ENCODE data around the gene LPCAT3. TPM values are rescaled to one million over a fixed set of nuclear protein-coding genes. Genes with fewer than 3 reads are reported as not detected.
A peak's percentile ranks its signal among the peaks of the same experiment; 100 is the strongest.

The LPCAT3 gene
- total and polyA plus RNA-seq, 2 of the 13 experiments (the other 11 are each of a cell fraction or from before 2014, with no cell fraction given): 44.5 to 64.3 TPM

- TF ChIP-seq ZNF687 (CRISPR knock-in tag; IDR thresholded peaks at IDR 0.05): peak; percentile 95
- 0 out of 2 replicates have a peak, but pooled peaks have one; percentile 57 for TF ChIP-seq ZSCAN20 (CRISPR knock-in tag; IDR thresholded peaks at IDR 0.05; ENCODE audit: borderline replicate concordance)
- TF ChIP-seq REXO4 (CRISPR knock-in tag; IDR thresholded peaks at IDR 0.05; ENCODE audit: borderline replicate concordance): no peak
- no peak for TF ChIP-seq ZNF136 (CRISPR knock-in tag; IDR thresholded peaks at IDR 0.05; ENCODE audit: low read depth)
- no peak for TF ChIP-seq HNF1A (IDR thresholded peaks at IDR 0.05; ENCODE audit: low read depth)
- 0 out of 2 replicates have a peak, but pooled peaks have one; percentile 63 for TF ChIP-seq HNF1A (CRISPR knock-in tag; IDR thresholded peaks at IDR 0.05; ENCODE audit: borderline replicate concordance)
- peak; percentile 51; the same call in 1 of the 2 replicates for TF ChIP-seq ARID5B (CRISPR knock-in tag; IDR thresholded peaks at IDR 0.05)
- TF ChIP-seq ELF3 (CRISPR knock-in tag; IDR thresholded peaks at IDR 0.05): peak; percentile 44; the same call in 1 of the 2 replicates
- no peak for TF ChIP-seq HNF4G (IDR thresholded peaks at IDR 0.05; ENCODE audit: borderline replicate concordance, low read depth, low read length)
- TF ChIP-seq HNF4G (CRISPR knock-in tag; IDR thresholded peaks at IDR 0.05; ENCODE audit: borderline replicate concordance, low read depth): peak; percentile 38; the same call in 1 of the 2 replicates
- TF ChIP-seq PRDM4 (CRISPR knock-in tag; IDR thresholded peaks at IDR 0.05; ENCODE audit: borderline replicate concordance): no peak
- TF ChIP-seq ZNF552 (CRISPR knock-in tag; IDR thresholded peaks at IDR 0.05; ENCODE audit: borderline replicate concordance): peak; percentile 91; the same call in 1 of the 2 replicates
Observed at GRCh38 chr12:6944381-6945186, 73.7 kb downstream of the LPCAT3 start (continued).

Data from HepG2 (cell line).